Stimulated activated CD8-positive, alpha-beta memory T cell treated with anti-CD3 and anti-CD28 coated beads, Interleukin-12 subunit alpha, Interleukin-12 subunit beta, amount 100 ng/mL, for 24 hours (primary cell): Measurements from ENCODE around the gene SPEF1.
"Not testable (repeated sequence)": the region's sequence is repeated elsewhere in the genome, so short reads cannot be mapped to it uniquely, and the experiment has no call there.

ENCODE experiments used
- DNase-seq: peaks from one replicate; pipeline ENCODE4 v3.0.0-alpha.2; 2020; ENCODE audit errors: extremely low read depth

SPEF1 gene

DNA sequence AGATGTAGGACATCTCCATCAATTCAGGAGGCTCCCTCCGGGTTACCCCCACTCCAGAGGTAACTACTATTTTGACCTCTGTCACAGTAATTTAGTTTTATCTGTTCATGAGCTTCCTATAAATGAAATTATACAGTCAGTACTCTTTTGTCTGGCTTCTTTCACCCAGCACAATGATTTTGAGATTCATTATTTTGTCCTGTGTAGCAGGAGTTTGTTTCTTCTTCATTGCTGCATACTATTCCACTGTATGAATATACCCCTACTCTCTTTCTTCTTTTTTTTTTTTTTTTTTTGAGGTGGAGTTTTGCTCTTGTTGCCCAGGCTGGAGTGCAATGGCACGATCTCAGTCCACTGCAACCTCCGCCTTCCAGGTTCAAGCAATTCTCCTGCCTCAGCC, 27.3 kb upstream of the SPEF1 start:
- DNase-seq: no peak

DNA sequence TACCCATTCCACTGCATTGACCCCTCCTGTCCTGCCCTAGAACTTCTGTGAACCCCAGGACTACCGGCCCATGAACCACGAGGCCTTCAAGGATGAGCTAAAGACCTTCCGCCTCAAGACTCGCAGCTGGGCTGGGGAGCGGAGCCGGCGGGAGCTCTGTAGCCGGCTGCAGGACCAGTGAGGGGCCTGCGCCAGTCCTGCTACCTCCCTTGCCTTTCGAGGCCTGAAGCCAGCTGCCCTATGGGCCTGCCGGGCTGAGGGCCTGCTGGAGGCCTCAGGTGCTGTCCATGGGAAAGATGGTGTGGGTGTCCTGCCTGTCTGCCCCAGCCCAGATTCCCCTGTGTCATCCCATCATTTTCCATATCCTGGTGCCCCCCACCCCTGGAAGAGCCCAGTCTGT, 23.5 kb upstream of the SPEF1 start:
- no peak for DNase-seq

DNA sequence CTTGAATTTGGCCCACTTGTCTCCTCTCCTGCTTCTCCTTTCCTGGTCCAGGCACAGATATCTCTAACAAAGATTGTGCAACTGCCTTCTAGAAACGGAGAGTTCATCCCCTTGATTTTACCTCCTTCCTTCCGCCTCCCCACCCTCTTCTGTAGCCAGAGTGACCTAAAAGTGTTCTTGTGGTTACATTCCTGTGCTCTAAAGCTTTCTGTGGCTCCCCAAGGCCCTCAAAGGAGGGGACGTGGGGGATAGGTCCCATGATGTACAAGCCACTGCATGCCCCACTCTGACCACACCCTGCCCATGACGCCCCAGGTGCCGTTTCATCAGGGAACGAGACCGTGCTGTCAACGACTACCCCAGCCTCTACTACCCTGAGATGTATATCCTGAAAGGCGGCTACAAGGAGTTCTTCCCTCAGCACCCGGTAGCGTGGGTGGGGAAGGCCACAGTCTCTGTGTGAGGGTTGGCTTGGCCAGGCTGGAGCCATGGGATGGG, 23.1 kb upstream of the SPEF1 start:
- no peak for DNase-seq

DNA sequence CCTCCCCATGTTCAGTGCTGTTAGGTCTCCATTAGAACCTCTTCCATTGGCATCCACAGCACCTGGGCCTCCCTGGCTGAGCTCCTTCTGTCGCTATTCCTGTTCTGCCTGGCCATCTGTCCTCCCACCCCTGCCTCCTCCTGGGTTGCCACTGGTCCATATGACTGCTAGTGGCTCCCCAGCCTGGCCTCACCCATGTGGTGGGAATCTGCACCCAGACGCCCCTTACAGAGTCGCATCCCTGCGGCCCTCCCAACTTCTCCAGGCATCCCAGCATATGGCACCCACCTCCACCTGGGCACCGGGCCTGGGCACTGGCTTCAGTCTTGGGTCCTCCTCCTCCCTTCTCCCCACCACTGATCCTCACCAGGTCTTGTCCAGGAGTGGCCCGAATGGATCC, 22.6 kb upstream of the SPEF1 start:
- DNase-seq: no peak

DNA sequence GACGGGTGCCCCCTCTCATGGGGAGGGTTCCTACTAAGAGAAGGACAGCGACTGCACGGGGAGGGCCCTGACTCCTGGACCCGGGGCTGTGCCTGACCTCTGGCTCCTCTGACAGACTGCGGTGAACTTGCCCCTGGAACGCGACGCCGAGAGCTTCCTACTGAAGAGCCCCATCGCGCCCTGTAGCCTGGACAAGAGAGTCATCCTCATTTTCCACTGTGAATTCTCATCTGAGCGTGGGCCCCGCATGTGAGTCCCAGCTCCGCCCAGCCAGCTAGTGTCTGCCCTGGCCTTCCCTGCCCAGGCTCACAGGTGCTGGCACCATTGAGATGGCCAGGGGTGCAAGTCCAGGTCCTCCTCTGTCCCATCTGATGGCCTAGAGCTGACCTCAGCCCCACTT, 22.0 kb upstream of the SPEF1 start:
- no peak for DNase-seq

DNA sequence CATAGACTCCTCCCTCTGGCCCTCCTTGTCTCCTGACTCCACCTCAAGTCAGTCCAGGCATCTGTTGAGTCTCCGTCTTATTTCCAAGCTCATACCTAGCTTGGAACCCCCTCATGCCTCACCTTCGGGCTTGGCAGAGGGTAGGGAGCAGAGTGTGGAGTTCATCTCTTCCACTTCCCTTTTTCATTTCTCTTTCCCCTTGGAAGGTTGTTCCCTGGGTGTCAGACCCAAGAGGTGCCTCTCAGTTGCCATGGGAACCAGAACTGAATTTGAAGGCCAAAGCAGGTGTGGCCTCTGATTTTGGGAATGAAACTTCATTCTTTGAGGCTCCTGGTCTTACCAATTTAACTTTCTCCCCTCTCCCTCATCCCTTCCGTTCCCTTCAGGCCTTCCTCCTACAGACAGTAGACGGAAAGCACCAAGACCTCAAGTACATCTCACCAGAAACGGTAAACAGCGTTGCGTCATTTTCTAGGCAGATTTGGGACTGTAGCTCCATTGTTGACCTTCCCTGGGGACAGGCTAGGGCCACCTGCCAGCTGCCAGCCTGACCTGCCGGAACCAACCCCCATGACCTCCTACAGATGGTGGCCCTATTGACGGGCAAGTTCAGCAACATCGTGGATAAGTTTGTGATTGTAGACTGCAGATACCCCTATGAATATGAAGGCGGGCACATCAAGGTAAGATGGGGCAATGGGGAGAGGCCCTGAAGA, 21.4 kb upstream of the SPEF1 start:
- no peak for DNase-seq

DNA sequence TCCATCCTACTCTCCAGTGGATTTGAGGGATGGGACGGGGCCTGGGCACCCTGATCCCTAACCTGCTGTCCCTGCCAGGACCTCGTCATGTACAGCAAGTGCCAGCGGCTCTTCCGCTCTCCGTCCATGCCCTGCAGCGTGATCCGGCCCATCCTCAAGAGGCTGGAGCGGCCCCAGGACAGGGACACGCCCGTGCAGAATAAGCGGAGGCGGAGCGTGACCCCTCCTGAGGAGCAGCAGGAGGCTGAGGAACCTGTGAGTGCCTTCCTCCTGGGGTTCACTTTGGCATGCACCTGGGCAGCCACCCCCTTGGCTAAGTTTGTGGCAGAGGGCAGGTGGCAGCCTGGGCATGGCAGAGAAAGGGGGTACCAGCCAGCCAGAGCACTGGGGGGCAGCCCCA, 20.6 kb upstream of the SPEF1 start:
- no peak for DNase-seq

DNA sequence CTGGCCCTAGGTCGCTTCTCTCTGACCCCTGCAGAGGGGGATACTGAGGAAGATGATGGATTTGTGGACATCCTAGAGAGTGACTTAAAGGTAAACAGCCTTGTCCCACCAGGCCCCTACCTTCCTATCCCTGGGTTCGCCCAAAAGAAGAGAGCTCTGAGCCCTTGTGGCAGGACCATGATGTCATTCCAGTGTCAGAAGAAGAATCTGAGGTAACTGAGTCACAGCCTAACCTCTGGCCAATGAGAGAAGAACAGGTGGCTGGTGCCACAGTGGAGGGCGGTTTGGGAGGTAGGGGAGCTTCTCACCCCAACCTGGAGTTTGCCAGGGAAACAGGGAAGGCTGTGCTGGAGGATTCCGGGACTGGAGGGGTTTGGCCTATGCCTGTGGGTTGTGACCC, 20.1 kb upstream of the SPEF1 start:
- DNase-seq: no peak

DNA sequence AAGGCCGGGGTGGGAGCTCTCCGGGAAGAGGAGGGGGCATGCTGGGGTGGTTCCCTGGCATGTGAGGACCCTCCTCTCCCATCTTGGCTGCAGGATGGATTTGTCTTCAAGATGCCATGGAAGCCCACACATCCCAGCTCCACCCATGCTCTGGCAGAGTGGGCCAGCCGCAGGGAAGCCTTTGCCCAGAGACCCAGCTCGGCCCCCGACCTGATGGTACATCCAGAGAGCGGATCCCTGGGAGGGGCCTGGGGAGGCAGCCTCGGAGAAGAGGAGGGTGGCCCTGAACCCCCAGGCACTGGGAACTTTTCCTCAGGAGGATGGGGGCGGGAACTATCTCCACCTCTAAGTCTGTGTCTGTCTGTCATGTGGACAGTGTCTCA, 19.6 kb upstream of the SPEF1 start:
- no peak for DNase-seq

DNA sequence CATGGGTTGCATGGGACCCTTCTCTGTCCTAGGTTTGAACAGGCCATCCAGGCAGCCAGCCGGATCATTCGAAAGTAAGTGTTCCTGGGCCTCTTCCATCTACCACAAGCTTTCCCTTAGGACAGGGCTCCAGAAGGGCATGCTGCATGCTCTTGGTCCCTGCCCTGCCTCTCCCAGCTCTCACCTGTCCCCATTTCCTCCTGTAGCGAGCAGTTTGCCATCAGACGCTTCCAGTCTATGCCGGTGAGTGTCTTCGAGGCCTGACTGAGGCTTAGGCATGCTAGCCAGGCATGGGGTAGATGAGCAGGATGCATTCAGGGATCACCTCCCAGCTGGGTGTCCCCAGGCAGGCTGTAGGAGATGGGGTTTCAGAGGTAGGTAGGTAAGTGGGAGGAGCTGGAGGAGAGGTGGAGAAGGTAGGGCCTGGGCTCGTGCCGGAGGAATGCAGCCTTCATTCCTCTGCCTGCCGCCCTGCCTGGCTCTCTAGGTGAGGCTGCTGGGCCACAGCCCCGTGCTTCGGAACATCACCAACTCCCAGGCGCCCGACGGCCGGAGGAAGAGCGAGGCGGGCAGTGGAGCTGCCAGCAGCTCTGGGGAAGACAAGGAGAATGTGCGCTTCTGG, 19.1 kb upstream of the SPEF1 start:
- no peak for DNase-seq

DNA sequence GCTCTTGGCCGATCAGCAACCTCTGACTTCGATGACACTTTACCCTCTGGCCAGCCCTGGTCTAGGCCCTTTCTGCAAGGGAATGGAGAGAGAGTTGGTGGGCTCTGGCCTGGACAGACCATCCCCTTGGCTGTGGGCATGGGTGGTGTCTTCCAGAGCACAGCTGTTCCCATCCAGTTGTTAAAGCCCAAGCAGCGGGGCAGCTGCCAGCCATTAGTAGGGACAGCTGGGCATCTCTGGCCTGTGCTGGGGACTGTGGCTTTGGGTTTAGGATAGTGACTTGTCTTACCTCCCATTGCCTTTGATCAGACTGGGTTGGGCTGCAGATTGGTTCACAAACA, 17.6 kb upstream of the SPEF1 start:
- DNase-seq: no peak

DNA sequence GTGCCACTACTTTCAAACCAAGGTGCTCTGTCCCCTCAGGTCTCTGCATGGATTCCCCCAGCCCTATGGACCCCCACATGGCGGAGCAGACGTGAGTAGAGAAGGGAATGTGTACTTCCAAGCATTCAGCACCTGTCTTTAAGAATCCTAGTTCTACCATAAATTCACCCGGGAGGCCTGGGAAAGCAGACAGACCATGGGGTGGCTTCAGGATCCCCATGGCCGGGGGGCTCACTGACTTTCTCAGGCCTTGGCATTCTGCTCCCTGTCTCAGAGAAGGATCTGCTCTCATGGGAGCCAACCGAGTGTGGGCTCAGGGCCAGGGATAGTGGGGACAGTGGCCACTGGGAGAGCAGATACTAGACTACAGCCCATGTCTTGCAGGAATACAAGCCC, 17.1 kb upstream of the SPEF1 start:
- DNase-seq: no peak

DNA sequence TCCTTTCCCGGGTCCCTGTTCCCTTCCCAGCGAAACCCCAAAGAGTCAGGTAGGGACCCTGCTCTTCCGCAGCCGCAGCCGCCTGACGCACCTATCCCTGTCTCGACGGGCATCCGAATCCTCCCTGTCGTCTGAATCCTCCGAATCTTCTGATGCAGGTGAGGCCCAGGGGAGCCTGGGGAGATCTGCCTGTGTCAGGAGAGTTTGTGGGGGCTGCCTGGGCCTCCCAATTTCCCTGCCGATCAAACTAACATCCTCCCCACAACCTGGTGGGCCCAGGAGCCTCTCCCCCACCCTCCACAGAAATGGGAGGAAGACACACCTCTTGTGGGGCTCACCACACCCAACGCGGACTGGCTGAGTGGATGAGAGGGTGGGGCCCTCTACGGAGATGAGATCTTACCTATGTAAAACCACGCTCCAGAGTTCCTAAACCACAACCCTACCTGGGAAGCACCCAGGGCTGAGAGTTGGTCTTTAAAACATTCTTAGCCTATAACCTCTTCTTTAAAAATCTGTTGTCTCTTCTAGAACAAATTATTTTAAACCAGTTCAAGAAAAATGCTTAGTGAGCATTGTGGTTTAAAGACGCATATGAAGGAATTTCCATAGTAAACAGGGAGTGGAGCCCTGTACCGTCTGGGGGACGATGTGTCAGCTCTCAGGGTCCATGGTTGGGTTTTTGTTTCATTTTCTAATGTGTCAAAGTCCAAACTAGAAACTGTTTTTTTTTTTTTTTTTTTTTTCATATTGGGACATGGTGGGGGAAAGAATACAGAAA, 16.5 kb upstream of the SPEF1 start:
- DNase-seq: no peak

DNA sequence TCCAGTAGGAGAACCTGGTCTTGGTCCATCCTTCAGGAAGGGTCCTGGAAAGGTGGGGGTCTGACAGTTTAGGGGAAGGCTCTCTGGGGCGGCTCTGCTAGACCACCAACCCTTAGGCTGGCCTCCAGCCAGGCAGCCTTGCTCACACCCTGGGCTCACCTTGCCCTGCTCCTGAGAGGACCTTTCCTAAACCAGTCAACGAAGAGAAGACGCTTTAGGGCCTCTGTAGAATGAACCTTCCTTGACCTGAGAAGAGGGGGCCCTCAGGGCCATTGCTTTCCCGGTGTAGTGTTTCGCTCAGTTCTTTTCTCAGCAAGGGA, 15.9 kb upstream of the SPEF1 start:
- no peak for DNase-seq

DNA sequence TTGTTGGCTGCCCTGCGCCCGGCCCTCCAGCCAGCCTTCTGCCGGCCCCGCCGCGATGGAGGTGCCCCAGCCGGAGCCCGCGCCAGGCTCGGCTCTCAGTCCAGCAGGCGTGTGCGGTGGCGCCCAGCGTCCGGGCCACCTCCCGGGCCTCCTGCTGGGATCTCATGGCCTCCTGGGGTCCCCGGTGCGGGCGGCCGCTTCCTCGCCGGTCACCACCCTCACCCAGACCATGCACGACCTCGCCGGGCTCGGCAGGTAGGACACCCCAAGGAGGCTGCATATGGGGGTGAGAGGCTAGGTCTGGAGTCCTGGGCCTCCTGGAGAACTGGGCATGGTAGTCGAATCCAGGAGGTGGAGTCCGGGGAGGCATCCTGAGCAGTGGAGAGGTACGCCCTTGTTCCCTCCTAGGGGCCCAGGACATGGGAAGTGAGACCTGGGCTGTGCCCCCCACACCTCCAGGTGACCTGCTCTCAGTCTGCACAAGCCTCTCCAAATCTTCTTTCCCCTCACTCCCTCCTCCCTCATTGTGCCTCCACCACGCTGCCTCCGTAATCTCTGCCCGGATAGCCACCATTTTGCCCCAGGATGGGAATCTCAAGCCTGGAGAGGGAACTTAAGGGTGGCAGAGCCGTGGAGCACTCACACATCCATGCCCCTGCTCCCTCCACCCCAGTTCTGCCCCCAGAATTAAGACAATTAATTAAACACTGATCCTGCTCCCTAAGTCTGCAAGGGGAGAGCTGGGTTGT, 15.4 kb upstream of the SPEF1 start:
- DNase-seq: no peak

DNA sequence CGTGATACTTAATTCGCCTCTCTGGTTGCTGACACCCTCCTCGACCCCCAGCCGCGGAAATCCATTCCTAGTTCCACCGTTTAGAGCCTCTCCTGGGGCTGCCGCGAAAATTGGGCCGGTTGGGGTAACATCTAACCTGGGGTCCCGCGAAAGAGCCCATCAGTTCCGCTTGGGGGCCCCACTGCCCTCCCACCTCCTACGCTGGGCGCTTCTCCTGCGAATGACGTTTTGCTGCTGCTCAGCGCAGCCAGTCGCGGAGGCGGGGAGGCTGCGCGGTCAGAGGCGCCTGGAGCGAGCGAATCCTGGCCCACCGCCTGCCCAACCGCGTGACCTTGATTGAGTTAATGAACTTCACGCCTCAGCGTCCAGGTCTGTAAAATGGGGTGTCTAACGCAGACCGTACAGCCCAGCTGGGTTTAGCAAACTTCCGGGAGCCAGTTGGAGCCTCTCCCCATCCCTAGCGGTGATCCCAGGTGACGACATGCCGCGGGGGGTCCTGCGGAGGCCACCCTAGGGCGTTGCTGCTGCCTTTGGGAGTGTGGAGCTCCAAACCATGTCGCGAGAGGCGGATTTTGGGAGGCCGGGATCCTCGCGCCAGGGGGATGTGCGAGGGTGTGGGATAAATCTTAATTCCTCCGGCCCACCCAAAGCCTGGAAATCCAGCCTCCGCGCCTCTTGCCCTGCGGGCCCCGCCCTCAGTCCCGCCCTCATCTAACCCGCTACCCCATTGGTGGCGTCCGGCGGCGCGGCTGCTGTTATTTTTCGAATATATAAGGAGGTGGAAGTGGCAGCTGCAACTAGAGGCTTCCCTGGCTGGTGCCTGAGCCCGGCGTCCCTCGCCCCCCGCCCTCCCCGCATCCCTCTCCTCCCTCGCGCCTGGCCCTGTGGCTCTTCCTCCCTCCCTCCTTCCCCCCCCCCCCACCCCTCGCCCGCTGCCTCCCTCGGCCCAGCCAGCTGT, 14.5 kb upstream of the SPEF1 start, which contains the start of gene CDC25B:
CDC25B (plus strand) TSS at position 800 of the 958 bp plus-strand sequence. CDS start 222 bp downstream, outside the sequence.
- DNase-seq: peak; percentile 79

DNA sequence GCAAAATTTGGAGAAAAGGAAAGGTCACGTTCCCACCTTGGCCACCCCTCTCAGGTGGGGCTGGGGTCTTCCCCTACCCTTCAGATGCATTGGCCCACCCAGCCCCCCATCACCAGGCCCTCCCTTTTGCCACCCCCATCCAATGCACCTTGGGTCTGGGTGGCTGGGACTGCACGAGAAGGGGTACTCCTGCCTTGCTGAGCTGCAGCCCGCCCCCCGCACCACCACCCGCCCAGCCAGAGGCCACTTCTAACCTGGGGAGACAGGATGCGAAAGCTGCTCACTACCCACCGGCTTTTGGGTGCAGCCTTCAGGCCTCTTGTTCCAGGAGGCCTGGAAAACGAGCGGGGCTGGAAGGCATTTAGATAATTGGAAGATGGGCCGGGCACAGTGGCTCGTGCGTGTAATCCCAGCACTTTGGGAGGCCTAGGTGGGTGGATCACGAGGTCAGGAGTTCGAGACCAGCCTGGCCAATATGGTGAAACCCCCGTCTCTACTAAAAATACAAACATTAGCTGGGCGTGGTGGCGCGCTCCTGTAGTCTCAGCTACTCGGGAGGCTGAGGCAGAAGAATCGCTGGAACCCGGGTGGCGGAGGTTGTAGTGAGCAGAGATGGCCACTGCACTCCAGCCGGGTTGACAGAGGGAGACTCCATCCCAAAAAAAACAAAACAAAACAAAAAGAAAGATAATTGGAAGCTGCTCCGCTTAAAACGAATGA, 13.6 kb upstream of the SPEF1 start:
- no peak for DNase-seq

DNA sequence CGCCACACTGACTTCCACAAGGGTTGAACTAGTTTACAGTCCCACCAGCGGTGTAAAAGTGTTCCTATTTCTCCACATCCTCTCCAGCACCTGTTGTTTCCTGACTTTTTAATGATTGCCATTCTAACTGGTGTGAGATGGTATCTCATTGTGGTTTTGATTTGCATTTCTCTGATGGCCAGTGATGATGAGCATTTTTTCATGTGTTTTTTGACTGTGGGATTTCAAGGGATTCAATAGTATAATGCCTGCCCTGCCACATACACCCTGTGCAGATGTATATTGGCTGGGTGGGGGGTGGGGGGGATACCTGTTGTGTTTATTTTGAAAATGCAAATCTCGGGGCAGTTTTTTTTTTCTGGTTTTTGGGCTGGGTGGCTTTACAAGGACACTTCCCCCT, 12.9 kb upstream of the SPEF1 start:
- DNase-seq: not testable (repeated sequence)

DNA sequence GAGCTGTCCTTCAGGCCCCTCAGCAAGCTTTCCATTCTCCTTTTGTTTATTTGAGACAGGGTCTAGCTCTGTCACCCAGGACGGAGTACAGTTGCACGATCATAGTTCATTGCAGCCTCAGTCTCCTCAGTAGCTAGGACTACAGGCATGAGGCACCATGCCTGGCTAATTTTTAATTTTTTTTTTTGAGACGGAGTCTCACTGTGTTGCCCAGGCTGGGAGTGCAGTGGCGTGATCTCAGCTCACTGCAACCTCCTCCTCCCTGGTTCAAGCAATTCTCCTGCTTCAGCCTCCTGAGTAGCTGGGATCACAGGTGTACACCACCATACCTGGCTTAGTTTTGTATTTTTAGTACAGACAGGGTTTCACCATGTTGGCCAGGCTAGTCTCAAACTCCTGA, 8.0 kb upstream of the SPEF1 start:
- DNase-seq: not testable (repeated sequence)

DNA sequence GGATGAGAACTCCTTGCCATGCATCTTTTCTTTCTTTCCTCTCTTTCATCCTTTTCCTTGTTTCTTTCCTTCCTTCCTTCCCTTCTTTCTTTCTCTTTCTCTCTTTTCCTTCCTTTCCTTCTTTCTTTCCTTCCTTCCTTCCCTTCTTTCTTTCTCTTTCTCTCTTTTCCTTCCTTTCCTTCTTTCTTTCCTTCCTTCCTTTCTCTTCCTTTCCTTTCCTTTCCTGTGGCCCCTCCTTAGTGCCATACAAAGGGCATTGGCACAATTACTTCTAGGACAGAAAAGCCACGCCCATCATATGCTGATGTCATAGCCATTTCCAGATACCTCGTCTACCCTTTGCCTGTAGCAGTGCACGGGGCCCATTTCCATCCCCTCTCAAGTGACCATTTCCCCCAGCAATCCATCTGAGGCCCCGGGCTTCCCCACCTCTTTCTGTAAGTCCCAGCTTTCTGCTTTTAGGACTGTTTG, 7.5 kb upstream of the SPEF1 start:
- no peak for DNase-seq
